Left lung (tissue), 10 donors: Measurements from ENCODE around the gene CIB2. TPM values are rescaled to one million over a fixed set of nuclear protein-coding genes. Genes with fewer than 3 reads are reported as not detected.

ENCODE experiments used
- ATAC-seq: fragments of 200-7000 bp; cut with Tn5 transposase; one replicate; pipeline ENCODE4 v1.9.1; 2020; ENCODE audit warnings: moderate library complexity
- DNase-seq, 4 donors: peaks; one replicate each; pipeline ENCODE4 v3.0.0-alpha.2; 2013 to 2020
- H3K27ac ChIP-seq, 2 donors: fragments of 200-600 bp; sonication (generic) in 1 of 2; one replicate each; pipeline versions ENCODE4 v1.5.0 to v1.8.0; 2020 to 2021
- H3K27me3 ChIP-seq, 2 donors: fragments of 200-600 bp; sonication (generic) in 1 of 2; one replicate each; pipeline versions ENCODE4 v1.5.0 to v1.8.0; 2020 to 2021
- H3K36me3 ChIP-seq, 2 donors: fragments of 200-600 bp; sonication (generic) in 1 of 2; one replicate each; pipeline versions ENCODE4 v1.5.0 to v1.8.0; 2020 to 2021
- H3K4me1 ChIP-seq, 2 donors: fragments of 200-600 bp; one replicate each; pipeline ENCODE4 v1.8.0; 2021
- H3K4me3 ChIP-seq, 2 donors: fragments of 200-600 bp; sonication (generic) in 1 of 2; one replicate each; pipeline versions ENCODE4 v1.5.0 to v1.8.0; 2020 to 2021; ENCODE audit warnings: mild to moderate bottlenecking in 1 of 2
- H3K9me3 ChIP-seq, 2 donors: fragments of 200-600 bp; sonication (generic) in 1 of 2; one replicate each; pipeline versions ENCODE4 v1.5.0 to v1.8.0; 2020 to 2021
- CTCF ChIP-seq, 2 donors: fragments of 200-600 bp; sonication (generic) in 1 of 2; IDR thresholded peaks; one replicate each; pipeline versions ENCODE4 v1.5.0 to v1.8.0; 2021; ENCODE audit warnings: antibody characterized with exemption in 2 of 2
- intact Hi-C, 2 donors: fragments of 100-400 bp; cut with DNase I; formaldehyde crosslinking; loops; one replicate each; pipeline versions ENCODE4 v1.11.2 to v1.14.2; 2022
- polyA plus RNA-seq, 6 donors: library from polyadenylated mRNA; unstranded; fragments of 120-200 nt; gene quantifications; one replicate each; pipeline ENCODE4 v1.2.1, GENCODE V29; 2013; ENCODE audit not compliant: insufficient read length in 6 of 6
- total RNA-seq, 2 donors: library from RNA; stranded (reverse); fragmentation: NEBNext Ultra II Directional; extraction: Animal tissue kit (Norgen Biotek cat#: 25700); gene quantifications; one replicate each; pipeline ENCODE4 v1.2.1, GENCODE V29; 2021
- donor health status: DM: no; HTN: yes; CAD: no.
- donor health status: DM: no; HTN: no; CAD: no.

CIB2 gene
- total and polyA plus RNA-seq, 8 donors, result 1.3 to 31.9 (median 23.2) TPM

DNA sequence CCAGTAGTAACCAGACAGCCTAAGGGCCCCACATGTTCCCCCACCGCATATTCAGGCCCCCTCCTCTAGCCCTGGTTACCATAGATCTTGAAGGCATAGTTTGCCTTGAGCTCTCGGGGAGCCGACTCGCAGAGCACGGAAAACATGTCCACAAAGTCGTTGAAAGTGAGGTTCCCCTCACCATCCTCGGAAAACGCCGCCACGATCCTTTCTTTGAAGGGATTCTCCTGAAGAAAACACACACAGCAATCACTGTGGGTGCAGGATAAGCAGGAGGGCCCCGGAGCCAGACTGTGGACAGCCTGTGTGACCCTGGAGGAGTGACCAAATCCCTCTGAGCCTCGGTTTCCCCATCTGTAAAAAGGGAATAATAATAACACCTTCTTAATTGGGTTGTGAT is 22.1 kb downstream of the CIB2 start:
- intact Hi-C loops, result no loop called here
- no peak for ATAC-seq
- H3K9me3 ChIP-seq, result no peaks in the 10 kb centered on the region

DNA sequence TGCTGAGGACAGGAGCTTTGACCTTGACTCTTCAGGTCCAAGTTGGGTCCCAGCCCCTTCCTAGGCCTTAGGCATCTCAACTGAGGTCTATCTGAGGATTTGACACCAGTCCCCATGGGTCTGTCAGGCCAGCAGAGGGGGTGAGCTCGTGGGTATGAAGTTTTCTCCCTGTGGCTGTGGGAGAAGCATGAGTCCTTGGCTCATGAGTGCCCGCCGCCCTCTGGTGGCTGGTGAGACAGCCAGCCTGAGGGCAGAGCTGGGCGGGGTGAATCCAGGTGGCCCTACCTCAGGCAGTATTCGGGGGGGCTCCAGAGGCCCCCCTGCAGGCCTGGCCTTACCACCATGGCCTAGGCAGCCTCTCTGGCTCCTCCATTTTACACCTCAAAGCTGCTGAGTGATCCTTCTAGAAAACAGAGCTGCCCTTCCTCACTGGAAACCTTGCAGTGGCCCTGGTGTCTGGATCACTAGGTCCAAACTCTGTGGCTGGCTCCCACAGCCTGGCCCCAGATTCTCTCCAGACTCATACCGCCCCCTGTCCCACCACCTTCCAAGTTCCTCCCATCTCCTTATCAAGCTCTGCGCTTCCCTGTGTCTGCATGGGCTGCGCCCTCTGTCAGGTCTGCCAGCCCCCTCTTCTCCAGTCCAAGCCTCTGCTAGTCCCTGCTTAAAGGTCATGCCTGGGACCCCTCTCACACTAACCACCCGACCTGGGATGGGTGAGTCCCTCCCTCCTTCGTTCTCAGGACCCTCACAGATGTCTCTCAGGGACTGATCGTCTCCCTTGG is 22.8 kb downstream of the CIB2 start:
- TF ChIP-seq CTCF (IDR thresholded peaks at IDR 0.05), result peak; percentile 85 to 98
- H3K4me3 ChIP-seq, result no peak overlapping the region
- no peaks in the 10 kb centered on the region for H3K27me3 ChIP-seq
- H3K36me3 ChIP-seq, result no peaks in the 10 kb centered on the region
- H3K9me3 ChIP-seq, result no peaks in the 10 kb centered on the region
- DNase-seq (peak; percentile 67 to 96 (median 84)), ATAC-seq (peak; percentile 93)
- peaks cover under 1 to 27% of the 10 kb centered on the region in 2 donors for H3K4me1 ChIP-seq
- H3K27ac ChIP-seq, result no peak overlapping the region
- intact Hi-C loops, result no loop called here

More for the DNA sequence above, 22.1 kb downstream of the CIB2 start:
- TF ChIP-seq CTCF (IDR thresholded peaks at IDR 0.05), result no peak
- Histone ChIP-seq H3K36me3 (no peaks in the 10 kb centered on the region), H3K27me3 (no peaks in the 10 kb centered on the region), H3K4me3 (no peak overlapping the region), H3K4me1 (peaks cover 0 to 21% of the 10 kb centered on the region in 2 donors), H3K27ac (no peak overlapping the region)
- peak in 1 of 4 donors; percentile 27 for DNase-seq

GRCh38 chr15:78107471-78107870 is 23.8 kb downstream of the CIB2 start:
- peak in 1 of 4 donors; percentile 20 for DNase-seq
- Histone ChIP-seq H3K9me3 (no peaks in the 10 kb centered on the region), H3K4me1 (peaks cover 3 to 31% of the 10 kb centered on the region in 2 donors), H3K36me3 (no peaks in the 10 kb centered on the region), H3K27me3 (no peaks in the 10 kb centered on the region), H3K4me3 (no peak overlapping the region), H3K27ac (no peak overlapping the region)
- TF ChIP-seq CTCF (IDR thresholded peaks at IDR 0.05), result no peak
- intact Hi-C loops, result no loop called here
- ATAC-seq, result no peak

GRCh38 chr15:78105476-78106241 is 25.6 kb downstream of the CIB2 start:
- intact Hi-C loops, result no loop called here
- ATAC-seq, result no peak
- TF ChIP-seq CTCF (IDR thresholded peaks at IDR 0.05), result no peak
- Histone ChIP-seq H3K27ac (no peak overlapping the region), H3K4me1 (peaks cover 3 to 31% of the 10 kb centered on the region in 2 donors), H3K27me3 (no peaks in the 10 kb centered on the region), H3K36me3 (no peaks in the 10 kb centered on the region), H3K4me3 (no peak overlapping the region), H3K9me3 (no peaks in the 10 kb centered on the region)
- peak in 1 of 4 donors; percentile 26 for DNase-seq
